Germinal center (tissue), 1 donor: Measurements from ENCODE around the gene TRABD2B.

Experiments used
- DNase-seq: peaks from one replicate; pipeline ENCODE4 v3.0.0; 2012; ENCODE audit warnings: mixed read lengths, low spot score

TRABD2B gene

GRCh38 chr1:47722909-47723580, 274.1 kb downstream of the TRABD2B start:
- no peak for DNase-seq

GRCh38 chr1:47722101-47722500, 275.1 kb downstream of the TRABD2B start:
- no peak for DNase-seq

GRCh38 chr1:47720111-47720510, 277.1 kb downstream of the TRABD2B start:
- no peak for DNase-seq

GRCh38 chr1:47717341-47717740, 279.8 kb downstream of the TRABD2B start:
- DNase-seq, result no peak

GRCh38 chr1:47713975-47714767, 283.0 kb downstream of the TRABD2B start:
- DNase-seq, result no peak

- DNase-seq, result no peak
These were observed 283.7 kb downstream of the TRABD2B start for GRCh38 chr1:47713333-47713953.

- DNase-seq, result no peak
These were observed 284.4 kb downstream of the TRABD2B start for GRCh38 chr1:47712596-47713299.

GRCh38 chr1:47711848-47712492, 285.2 kb downstream of the TRABD2B start:
- DNase-seq, result no peak

- no peak for DNase-seq
These were observed 285.9 kb downstream of the TRABD2B start for GRCh38 chr1:47711184-47711847.
